Body of pancreas (tissue), 4 donors: ENCODE data around the gene NDUFA13.

ENCODE experiments used
- CTCF ChIP-seq, 7 experiments: fragments of 450-650 bp in 4 of 7; fragments of 200-600 bp in 3 of 7; sonication (generic) in 3 of 7; IDR thresholded peaks; one replicate each; pipeline ENCODE4 v1.5.1; 2016 to 2019; ENCODE audit warnings: antibody characterized with exemption in 7 of 7
- POLR2A ChIP-seq, 3 donors: fragments of 450-650 bp; IDR thresholded peaks; one replicate each; pipeline ENCODE4 v1.6.1; 2016; ENCODE audit warnings: antibody characterized with exemption in 3 of 3, mild to moderate bottlenecking in 2 of 3

GRCh38 chr19:19486343-19487076 lies 29.5 kb upstream of the NDUFA13 start:
- TF ChIP-seq CTCF (IDR thresholded peaks at IDR 0.05) (no peak), POLR2A (IDR thresholded peaks at IDR 0.05) (no peak)
